GM19438 (cell line): ENCODE measurements around the gene TBCK.
"Not testable (repeated sequence)": the region's sequence is repeated elsewhere in the genome, so short reads cannot be mapped to it uniquely, and the experiment has no call there.

Experiments used
- ATAC-seq: cut with Tn5 transposase; IDR thresholded peaks from one replicate; pipeline ENCODE4 v1.9.1; 2021; ENCODE audit warnings: low read depth; ENCODE audit not compliant: unreplicated experiment

Gene TBCK

DNA sequence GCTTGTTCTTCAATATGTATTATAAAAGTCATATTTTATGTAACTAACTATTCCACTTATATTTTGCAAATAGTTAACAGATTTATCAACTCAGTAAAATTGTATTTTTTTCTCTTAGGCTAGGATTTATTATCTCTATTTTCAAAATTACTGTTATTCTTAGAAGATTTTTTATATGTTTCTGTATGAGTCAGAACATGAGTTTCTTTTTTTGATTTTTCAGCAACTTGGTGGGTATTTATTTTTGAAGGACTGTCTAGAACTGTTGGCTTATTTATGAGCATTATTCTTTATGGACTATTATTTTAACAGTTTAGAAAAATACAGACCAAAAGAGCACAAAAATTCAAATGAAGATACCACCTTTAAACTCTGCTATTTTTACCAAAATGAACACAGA lies 7.1 kb upstream of the TBCK start:
- ATAC-seq = no peak

DNA sequence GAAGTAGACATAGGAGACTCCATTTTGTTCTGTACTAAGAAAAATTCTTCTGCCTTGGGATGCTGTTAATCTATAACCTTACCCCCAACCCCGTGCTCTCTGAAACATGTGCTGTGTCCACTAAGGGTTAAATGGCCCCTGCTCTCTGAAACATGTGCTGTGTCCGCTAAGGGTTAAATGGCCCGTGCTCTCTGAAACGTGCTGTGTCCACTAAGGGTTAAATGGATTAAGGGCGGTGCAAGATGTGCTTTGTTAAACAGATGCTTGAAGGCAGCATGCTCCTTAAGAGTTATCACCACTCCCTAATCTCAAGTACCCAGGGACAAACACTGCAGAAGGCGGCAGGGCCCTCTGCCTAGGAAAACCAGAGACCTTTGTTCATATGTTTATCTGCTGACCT lies 5.8 kb upstream of the TBCK start:
- not testable (repeated sequence) for ATAC-seq

DNA sequence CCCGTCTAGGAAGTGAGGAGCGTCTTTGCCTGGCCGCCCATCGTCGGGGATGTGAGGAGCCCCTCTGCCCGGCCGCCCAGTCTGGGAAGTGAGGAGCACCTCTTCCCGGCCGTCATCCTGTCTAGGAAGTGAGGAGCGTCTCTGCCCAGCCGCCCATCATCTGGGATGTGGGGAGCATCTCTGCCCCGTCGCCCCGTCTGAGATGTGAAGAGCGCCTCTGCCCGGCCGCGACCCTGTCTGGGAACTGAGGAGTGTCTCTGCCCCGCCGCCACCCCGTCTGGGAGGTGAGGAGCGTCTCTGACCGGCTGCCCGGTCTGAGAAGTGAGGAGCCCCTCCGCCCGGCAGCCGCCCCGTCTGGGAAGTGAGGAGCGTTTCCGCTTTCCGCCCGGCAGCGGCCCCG lies 5.2 kb upstream of the TBCK start:
- ATAC-seq = not testable (repeated sequence)

DNA sequence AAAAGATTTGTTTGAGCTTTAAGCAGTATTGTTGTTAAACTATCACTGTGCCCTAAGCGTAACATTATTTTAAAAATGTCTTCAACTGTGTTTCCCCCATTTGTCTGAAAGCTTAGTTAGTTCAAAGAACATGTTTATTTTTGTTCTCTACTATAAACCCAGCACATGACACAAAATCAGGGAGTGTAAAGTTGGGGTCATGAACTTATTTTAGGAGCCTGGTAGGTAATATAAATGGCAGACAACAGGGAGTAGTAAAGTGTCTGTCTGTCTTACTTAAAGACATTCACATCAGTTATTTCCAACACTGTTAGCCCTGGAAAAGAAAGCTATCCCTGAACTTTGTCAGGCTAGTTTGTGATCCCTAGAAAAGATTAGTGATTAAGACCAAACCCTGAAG lies 4.2 kb upstream of the TBCK start:
- ATAC-seq = no peak

DNA sequence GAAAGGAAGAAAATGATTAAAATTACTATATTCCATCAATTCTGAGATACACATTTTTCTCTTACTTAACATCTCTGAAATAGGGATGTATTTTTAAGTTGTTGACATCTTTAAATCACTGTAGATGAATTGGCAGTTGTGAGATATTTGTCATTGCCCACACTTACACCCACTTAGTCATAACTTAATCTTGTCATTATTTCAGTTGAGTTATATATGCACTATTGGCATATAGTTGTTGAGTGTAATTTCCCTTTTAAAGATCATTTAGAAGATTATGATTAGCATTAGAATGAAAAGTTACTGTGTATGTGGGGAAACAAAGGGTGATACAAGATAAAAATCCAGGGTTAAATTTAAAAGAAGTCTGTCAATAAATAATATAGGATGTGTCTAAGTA lies 2.5 kb upstream of the TBCK start:
- no peak for ATAC-seq

DNA sequence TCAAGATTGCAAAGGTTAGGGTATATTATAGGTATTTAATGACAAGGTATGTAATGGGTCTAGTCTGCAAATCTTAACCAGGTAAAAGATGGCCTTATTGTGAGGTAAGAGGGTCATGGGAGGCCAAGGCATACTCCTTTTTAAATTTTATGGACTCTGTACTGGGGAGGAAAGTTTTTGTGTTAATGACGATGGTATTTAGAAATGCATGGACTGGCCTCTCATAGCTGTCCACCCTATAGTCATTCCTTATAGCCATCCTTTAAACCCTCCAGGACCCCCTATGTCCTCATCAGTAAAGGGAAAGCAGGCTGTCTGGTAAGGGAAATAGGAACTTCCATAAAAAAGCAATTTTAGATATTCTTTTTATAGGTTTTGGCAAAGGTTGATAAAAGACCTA lies 1.8 kb upstream of the TBCK start:
- ATAC-seq = no peak

DNA sequence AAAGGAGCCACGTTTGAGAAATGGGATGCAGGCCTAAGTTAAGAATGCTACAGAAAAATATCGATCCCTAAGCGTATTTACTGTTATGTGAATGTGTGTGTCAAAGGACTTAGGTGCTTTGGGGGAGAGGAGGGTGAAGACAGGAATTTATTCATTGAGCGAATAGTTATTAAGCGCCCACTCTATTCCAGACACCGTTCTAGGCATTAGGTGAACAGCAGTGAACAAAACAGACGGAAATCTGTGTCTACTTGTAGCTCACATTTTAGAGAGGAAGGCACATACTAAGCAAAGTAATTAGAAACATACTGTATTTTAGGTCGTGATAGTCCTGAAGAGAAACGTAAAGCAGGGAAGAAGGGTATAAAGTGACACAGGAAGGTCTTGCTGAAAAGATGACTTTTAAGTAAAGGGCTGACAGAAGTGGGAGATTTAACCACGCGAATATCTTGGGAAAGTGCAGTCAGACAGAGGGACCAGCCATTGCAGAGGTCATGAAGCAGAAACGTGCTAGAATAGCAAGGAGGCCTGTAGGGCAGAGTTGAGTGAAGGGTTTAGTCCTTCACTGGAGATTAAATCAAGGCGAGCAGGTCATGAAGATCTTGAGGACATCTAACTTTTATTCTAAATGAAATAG lies 882 bp upstream of the TBCK start:
- no peak for ATAC-seq

DNA sequence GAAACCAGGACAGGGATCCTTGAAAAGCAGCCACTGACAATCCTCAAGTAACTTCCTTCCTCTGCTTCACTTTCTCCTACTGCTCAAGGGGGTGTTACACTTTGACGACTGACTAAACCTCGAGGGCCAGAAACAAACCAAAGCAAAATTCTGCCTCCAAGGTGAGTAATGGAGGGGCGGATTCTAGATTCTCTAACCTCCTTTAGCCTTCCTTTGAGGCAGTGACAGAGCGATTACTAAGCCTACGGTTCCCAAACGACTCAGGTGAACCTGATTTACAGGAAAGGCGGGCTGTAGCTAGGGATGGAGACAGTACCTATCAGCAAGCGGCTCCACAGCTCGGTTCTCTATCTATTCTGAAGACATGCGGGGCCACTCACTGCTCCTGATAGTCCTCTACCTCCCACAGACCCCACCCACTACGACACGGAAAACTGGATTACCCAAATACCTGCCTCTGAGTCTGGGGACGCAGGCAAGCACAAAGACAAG lies 487 bp downstream of the TBCK start:
- peak; percentile 34 for ATAC-seq

DNA sequence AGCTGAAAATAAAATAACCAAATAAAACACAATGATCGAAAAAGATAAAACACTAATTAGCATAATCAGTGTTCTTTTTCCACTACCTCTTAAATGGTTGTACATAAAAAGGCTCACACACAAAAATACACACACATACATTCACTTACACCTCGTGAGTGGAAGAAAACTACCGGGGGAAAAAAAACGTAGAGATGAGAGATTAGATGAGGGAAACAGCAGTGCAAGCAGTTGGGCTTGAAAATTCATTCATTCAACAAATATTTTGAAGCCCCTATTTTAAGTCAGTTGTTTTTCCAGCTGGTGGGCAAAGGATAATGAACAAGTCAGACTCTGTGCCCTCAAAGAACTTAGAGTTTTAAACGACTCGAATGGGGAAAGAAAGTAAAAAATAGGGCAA lies 1.0 kb downstream of the TBCK start:
- ATAC-seq = no peak

DNA sequence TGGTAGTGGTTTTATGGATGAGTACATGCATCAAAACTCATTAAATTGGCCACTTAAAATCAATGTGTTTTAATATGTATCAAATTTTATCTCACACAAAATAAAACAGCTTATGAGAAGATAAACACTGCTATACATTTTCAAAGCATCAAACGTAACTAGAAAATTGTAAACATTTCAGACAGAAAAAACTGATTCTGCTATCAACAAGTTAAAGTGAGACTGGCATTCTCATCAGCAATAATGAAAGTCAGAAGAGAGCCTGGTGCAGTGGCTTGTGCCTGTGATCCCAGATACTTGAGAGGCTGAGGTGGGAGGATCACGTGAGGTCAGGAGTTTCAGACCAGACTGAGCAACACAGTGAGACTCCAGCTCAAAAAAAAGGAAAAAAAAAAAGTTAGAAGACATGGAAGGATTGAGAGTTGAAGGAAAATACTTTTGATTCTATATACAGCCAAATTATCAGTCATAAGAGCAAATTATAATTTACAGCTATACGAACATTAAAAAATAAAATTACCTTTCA lies 2.9 kb downstream of the TBCK start:
- no peak for ATAC-seq

DNA sequence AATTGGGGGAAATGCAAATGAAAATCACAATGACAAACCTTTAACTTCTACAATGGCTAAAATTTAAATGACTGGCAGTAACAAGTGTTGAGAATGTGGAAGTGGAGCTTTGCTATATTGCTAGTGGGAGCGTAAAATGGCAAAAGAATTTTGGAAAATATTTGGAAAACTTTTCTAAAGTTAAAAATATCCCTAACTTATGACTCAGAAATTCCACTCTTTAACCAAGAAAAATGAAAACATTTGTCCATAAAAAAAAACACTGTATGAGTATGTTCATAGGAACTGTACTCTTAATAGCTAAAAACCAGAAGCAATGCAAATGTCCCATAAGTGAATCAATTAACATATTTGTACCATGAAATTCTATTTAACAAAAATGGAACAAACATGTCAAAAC lies 3.6 kb downstream of the TBCK start:
- no peak for ATAC-seq

DNA sequence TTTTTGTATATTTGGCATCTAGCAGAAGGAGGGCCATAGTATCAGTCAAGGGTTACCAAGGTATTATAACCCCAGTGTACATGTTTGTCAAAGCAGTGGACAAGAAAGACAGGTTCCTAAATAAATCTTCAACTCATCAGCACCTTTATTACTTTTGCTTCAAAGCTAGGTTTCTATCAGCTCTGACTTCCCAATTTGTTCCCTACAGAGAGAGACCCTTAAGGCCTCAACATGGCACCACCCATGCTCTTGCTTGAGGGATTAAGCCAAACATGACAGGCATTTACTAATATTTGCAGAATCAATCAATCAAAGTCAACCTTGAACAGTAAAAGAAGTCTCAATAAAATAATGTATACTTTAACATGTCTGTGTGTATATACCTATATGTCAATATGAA lies 9.4 kb downstream of the TBCK start:
- no peak for ATAC-seq

DNA sequence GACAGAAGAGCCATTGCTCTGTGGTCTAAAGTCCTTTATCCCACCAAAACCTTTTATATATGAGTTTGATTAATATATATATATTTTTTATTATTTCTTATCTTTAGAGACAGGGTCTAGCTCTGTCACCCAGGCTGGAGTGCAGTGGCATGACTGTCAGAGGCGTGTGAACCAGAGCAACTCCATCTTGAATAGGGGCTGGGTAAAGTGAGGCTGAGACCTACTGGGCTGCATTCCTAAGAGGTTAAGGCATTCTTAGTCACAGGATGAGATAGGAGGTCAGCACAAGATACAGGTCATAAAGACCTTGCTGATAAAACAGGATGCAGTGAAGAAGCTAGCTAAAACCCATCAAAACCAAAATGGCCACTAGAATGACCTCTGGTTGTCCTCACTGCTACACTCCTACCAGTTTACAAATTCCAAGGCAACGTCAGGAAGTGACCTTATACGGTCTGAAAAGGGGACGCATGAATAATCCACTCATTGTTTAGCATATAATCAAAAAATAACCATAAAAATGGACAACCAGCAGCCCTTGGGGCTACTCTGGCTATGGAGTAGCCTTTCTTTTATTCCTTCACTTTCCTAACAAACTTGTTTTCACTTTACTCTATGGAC lies 10.5 kb downstream of the TBCK start:
- no peak for ATAC-seq

DNA sequence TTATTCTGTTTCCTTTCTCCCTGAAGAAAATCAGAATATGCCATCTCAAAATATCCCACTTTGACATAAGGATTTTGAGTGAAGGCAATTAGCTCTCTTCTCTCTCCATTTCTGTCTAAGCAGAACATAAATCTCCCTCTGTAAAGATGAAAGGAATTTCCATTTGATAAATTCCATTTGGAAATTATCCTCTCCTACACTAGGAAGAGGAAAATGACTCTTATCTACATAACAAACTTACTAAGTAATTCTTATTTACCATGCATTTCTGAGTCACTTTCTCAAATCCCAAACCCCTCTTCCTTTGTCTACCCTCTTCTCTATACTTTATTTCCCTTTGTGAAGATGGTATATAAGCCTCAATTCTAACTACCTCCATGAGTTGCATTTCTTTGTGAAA lies 11.4 kb downstream of the TBCK start:
- ATAC-seq = no peak

DNA sequence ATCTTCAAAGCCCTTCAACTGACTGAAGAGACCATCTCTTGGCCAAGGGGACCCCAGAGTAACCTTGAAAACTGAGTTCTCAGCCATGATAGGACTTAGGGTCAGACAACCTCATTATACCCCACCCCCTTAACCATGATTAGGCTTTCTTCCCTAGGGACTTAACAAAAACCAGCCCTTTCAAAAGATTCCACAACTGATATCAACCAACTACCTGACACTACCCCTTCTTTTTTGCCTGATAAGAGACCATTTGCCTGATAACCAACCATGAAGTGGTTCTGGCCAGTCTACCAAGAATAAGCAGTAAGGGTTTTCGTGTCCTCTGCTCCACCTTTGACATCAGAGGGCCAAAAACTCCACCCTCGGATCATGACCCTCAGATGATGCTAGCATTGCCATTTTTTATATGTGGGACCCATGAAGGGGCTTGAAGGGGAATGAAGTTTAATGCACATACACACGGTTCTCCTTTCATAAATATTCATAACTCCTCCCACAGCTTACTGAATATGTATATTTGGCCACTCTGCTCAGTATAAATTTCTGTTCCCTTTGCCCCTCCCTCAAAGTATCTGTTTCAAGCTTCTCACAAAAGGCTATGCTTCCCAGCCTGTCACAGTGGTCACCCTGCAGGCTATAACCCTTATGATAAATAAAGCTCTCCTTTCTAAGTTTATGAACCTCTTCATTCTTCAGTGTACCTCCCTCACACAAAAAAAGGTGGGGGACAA lies 12.3 kb downstream of the TBCK start:
- ATAC-seq = no peak

DNA sequence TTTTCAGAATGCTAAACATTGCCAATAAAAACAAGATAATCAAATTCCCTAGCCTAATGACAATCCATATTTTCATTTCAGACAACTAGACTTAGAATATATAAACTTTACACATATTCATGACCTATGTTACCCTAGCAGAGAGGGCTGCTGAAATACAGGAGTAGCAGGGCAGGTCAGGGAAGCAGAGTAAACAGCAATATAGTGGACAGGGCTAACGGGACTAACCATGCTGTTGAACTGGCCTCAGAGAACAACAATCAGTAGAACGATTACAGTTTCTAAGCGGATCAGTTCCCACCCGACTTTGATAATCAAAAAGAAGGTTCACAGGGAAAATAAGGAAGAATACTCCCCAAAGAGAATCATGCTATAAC lies 14.0 kb downstream of the TBCK start:
- no peak for ATAC-seq

DNA sequence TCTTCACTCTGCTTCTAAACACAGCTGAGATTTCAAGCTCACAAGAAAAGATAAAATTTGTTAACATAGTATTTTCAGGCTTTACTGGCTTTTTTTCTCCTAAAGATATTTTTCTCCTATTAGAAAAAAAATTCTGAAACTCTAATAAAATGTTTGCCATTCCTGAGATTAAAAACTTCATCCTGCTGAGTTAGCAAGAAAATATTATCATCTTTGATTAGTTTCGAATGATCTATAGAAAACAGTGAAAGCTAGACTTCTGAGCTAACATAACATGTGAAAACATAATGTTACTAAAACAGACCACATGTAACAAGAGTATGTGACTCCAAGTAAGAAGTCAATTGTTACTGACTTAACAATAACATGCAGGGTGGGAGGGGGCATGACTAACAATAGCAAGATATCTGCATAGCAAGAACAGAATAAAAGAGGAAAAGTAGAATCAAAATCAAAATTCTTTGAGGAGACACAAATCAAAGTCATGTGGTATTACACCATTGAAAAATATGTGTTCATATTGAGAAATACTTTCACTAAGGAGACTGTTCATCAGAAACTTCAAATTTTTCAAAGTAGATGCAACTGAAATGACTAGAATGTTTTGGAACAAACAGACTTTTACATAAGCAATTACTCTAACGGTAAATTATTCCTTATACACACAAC lies 14.5 kb downstream of the TBCK start:
- no peak for ATAC-seq

DNA sequence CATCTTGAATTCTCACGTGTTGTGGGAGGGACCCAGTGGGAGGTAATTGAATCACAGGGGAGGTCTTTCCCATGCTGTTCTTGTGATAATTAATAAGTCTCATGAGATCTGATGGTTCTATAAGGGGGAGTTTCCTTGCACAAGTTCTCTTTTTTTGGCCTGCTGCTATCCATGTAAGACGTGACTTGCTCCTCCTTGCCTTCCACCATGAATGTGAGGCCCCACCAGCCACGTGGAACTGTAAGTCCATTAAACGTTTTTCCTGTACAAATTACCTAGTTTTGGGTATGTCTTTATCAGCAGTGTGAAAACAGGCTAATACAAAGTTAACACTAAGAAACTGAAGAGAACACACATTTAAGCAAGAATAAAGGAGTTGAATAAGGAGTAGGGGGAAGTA lies 16.0 kb downstream of the TBCK start:
- no peak for ATAC-seq

DNA sequence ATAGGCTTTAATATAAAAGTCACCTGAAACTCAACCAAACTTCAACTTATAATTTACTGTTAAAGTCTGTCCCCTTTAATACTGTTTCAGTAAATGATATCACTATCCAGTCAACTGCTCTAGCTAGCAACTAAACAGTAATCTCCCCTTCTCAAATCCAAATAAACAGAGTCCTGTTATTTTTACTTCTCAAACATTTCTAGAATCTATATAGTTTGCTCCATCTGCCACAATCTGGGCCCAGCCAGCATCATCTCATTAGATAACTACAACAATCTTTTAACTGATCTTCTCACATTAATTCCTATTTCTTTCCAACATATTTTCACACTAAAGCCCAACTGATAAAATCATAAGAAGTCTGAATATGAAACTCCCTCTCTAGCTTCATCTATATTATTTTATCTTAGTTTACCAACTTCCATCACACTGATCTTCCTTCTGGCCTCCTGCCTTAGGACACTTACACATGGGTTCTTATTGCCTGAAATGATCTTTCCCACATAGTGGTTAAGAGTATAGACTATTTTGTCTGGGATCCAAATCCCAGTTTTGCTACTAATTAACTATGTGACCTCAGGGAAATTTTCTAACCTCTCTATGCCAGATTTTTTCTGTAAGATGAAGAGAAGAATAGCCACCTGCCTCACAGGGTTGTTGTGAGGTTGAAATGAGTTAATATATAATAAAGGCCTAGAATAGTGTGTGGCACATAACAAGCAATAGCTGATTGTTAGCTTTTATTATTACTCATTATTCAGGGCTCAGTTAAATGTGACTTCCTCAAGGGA lies 18.6 kb downstream of the TBCK start:
- no peak for ATAC-seq

DNA sequence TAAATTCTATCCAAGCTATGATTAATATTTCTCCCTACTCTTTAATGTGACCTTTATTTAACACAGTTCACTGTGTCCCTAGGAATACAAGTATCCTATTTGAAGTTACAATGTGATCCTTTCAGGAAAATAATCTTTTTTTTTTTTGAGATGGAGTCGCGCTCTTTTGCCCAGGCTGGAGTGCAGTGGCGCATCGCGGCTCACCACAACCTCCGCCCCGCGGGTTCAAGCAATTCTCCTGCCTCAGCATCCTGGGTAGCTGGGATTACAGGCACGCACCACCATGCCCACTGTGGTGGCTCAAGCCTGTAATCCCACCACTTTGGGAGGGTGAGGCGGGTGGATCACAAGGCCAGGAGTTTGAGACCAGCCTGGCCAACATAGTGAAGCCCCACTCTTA lies 21.9 kb downstream of the TBCK start:
- no peak for ATAC-seq
